HepG2 (cell line): ENCODE data around the gene CLPSL2. TPM values are rescaled to one million over a fixed set of nuclear protein-coding genes. Genes with fewer than 3 reads are reported as not detected.

Experiments used
- ARNT ChIP-seq: fragments of 450-650 bp; IDR thresholded peaks from 2 replicates; pipeline ENCODE4 v1.6.1; 2017
- ATF7-NPFF ChIP-seq: sonication (generic); formaldehyde crosslinking; IDR thresholded peaks from 2 replicates; pipeline ENCODE4 v1.8.1; 2023; ENCODE audit warnings: mild to moderate bottlenecking, low read depth, missing genetic modification reagents, moderate library complexity
- BCL3 ChIP-seq: sonication (generic); formaldehyde crosslinking; IDR thresholded peaks from 2 replicates; pipeline ENCODE4 v1.5.1; 2020; ENCODE audit warnings: mild to moderate bottlenecking, missing genetic modification reagents, moderate library complexity
- BRD4 ChIP-seq: sonication (generic); formaldehyde crosslinking; IDR thresholded peaks from 2 replicates; pipeline ENCODE4 v1.4.0; 2020; ENCODE audit warnings: missing genetic modification reagents
- HMG20B ChIP-seq: conservative IDR thresholded peaks from 2 replicates; pipeline ENCODE4 v1.6.1; 2016; ENCODE audit warnings: missing genetic modification reagents, missing compliant biosample characterization
- IKZF5 ChIP-seq: IDR thresholded peaks from 2 replicates; pipeline ENCODE4 v1.6.1; 2018; ENCODE audit warnings: missing genetic modification reagents, mild to moderate bottlenecking, missing compliant biosample characterization
- JARID2 ChIP-seq: sonication (generic); formaldehyde crosslinking; IDR thresholded peaks from 2 replicates; pipeline ENCODE4 v1.8.1; 2023; ENCODE audit warnings: missing genetic modification reagents, inconsistent platforms; ENCODE audit not compliant: insufficient replicate concordance
- NFAT5 ChIP-seq: sonication (generic); formaldehyde crosslinking; IDR thresholded peaks from 2 replicates; pipeline ENCODE4 v1.4.0; 2020; ENCODE audit warnings: missing genetic modification reagents
- NRL ChIP-seq: sonication (generic); formaldehyde crosslinking; IDR thresholded peaks from 2 replicates; pipeline ENCODE4 v1.5.0; 2020; ENCODE audit warnings: missing genetic modification reagents, mild to moderate bottlenecking, moderate library complexity, borderline replicate concordance
- ONECUT2 ChIP-seq: sonication (generic); formaldehyde crosslinking; IDR thresholded peaks from 2 replicates; pipeline ENCODE4 v1.4.0; 2020; ENCODE audit warnings: missing genetic modification reagents
- RBM22 ChIP-seq: fragments of 200-400 bp; formaldehyde crosslinking; optimal IDR thresholded peaks from 2 replicates; pipeline ENCODE3; 2017; ENCODE audit warnings: mild to moderate bottlenecking, low read length, moderate library complexity
- RFXANK ChIP-seq: IDR thresholded peaks from 2 replicates; pipeline ENCODE4 v1.6.1; 2016
- RORA ChIP-seq: sonication (generic); formaldehyde crosslinking; IDR thresholded peaks from 2 replicates; pipeline ENCODE4 v1.5.0; 2020; ENCODE audit warnings: mild to moderate bottlenecking, missing genetic modification reagents, moderate library complexity
- ZBTB39 ChIP-seq: sonication (generic); formaldehyde crosslinking; IDR thresholded peaks from 2 replicates; pipeline ENCODE4 v1.5.0; 2020; ENCODE audit warnings: missing genetic modification reagents
- ZGPAT ChIP-seq: IDR thresholded peaks from 2 replicates; pipeline ENCODE4 v1.6.1; 2016; ENCODE audit warnings: mild to moderate bottlenecking
- ZNF772 ChIP-seq: sonication (generic); formaldehyde crosslinking; IDR thresholded peaks from 2 replicates; pipeline ENCODE4 v1.5.0; 2020; ENCODE audit warnings: mild to moderate bottlenecking, missing genetic modification reagents
- ZNF792 ChIP-seq: IDR thresholded peaks from 2 replicates; pipeline ENCODE4 v1.6.1; 2016
- ZZZ3 ChIP-seq: sonication (generic); formaldehyde crosslinking; IDR thresholded peaks from 2 replicates; pipeline ENCODE4 v1.4.0; 2020; ENCODE audit warnings: missing genetic modification reagents, mild to moderate bottlenecking, borderline replicate concordance
- polyA plus RNA-seq, 8 experiments: library from polyadenylated mRNA; depleted of rRNA in 3 of 8; stranded (reverse) in 7 of 8; unstranded in 1 of 8; fragments of >200 nt; fragmentation: Illumina TruSeq in 4 of 8; extraction: Trizol in 4 of 8; gene quantifications; 2 replicates each; pipeline versions ENCODE4 v1.2.1 to v1.2.3, GENCODE V29; 2011 to 2016; ENCODE audit warnings: low read depth in 4 of 8, missing spikeins in 1 of 8, mixed read lengths in 1 of 8; ENCODE audit not compliant: insufficient read depth in 1 of 8
- total RNA-seq, 5 experiments: library from RNA; depleted of rRNA; stranded (reverse); fragments of >200 nt; fragmentation: Illumina TruSeq; extraction: Trizol; gene quantifications; 2 replicates each; pipeline ENCODE4 v1.2.3, GENCODE V29; 2016; ENCODE audit warnings: low read depth in 1 of 5

CLPSL2 gene
- total and polyA plus RNA-seq, 2 of the 13 experiments (the other 11 are each of a cell fraction or from before 2014, with no cell fraction given): not detected

GRCh38 chr6:35727935-35728682 lies 48.3 kb upstream of the CLPSL2 start (continued):
- TF ChIP-seq ZNF792 (CRISPR knock-in tag) (no peak), BRD4 (CRISPR knock-in tag) (peak; percentile 43; the same call in 1 of the 2 replicates), RBM22 (no peak), RFXANK (CRISPR knock-in tag) (no peak), JARID2 (CRISPR knock-in tag) (no peak), ZNF772 (CRISPR knock-in tag) (no peak), NFAT5 (CRISPR knock-in tag) (0 out of 2 replicates have a peak, but pooled peaks have one; percentile 10), ZGPAT (CRISPR knock-in tag) (peak; percentile 81), ARNT (no peak), HMG20B (CRISPR knock-in tag) (no peak), NRL (peak; percentile 45; the same call in 1 of the 2 replicates), ONECUT2 (CRISPR knock-in tag) (no peak), BCL3 (CRISPR knock-in tag) (0 out of 2 replicates have a peak, but pooled peaks have one; percentile 60), ZBTB39 (0 out of 2 replicates have a peak, but pooled peaks have one; percentile 62), IKZF5 (CRISPR knock-in tag) (peak; percentile 61; the same call in 1 of the 2 replicates), ATF7-NPFF (CRISPR knock-in tag) (peak; percentile 56; the same call in 1 of the 2 replicates), RORA (CRISPR knock-in tag) (no peak), ZZZ3 (CRISPR knock-in tag) (0 out of 2 replicates have a peak, but pooled peaks have one; percentile 22)
